ENCODE results near the gene MACROH2A1.

The MACROH2A1 gene

DNA sequence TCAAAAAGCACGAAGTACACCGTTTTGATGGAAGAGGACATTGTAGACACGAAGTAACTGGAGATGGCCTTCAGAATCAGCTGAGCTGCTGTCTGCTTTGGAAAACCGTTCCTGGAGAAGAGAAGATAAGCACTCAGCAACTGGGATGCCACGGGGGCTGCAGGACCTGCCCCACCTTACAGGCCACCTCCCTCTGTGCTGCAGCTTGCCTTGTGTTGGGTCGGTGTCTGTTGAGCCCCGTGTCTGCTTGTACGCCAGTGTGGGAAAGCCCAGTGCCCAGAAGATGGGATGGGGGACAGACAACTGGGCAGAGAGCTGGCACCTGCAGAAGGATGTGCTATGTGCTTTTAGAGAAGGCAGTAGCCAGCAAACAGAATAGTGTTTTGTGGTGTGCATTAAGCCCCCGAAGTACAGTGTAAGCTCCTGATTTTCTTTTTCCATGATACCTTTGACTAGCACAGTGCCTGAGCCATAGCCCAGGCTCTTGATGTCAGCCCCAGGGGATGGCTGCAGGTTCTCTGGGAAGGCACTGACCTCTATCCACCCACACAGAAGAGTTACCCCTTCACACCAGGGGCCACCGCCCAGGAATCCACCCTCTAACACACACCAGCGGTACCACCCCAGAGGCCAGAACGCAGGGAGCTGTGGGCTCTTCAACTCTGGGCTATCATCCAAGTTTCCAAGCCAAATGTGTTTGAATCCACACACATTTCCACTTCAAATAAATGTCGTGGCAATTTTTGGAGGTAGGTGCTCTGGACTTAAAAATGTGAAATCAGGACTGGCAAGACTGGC is 63.8 kb downstream of the MACROH2A1 start:
- DNase-seq (ENCODE audit: insufficient read length, low spot score) (no peak), FAIRE-seq (no peak)

DNA sequence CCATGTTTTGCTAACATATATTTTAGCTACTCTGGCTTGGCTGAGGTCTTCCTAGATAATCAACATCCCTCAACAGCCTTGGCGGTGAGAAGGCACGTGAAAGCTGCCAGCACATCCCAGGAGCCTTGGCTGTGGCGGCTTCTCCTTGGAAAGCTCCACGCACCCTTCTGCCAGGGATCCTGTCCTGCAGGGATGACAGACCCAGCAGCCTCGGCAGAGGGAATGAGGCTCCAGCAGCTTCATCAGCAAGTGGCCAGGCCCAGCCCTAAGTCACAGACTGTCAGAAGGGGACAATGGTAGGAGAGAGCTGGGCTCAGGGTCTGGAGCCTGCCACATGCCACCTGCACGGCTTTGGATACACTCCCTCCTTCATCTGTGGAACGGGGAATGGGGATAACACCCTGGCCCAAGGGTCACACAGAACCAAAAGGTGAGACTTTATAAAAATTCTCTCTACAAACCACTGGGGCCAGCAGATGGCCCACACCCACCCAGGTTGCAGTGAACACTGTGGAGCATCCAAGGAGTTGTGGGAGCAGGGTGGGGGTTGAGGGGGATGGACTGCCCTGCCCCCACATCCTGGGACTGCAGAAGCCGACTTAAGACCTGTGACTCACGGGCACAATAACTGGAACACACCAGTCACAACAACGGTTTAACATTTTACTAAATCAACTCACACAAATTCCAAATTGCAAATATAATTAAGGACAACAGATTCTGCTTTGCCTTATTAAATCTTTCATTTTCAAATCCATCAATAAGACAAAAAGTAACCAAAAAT is 65.1 kb downstream of the MACROH2A1 start:
- FAIRE-seq (no peak), DNase-seq (ENCODE audit: insufficient read length, low spot score) (no peak)

DNA sequence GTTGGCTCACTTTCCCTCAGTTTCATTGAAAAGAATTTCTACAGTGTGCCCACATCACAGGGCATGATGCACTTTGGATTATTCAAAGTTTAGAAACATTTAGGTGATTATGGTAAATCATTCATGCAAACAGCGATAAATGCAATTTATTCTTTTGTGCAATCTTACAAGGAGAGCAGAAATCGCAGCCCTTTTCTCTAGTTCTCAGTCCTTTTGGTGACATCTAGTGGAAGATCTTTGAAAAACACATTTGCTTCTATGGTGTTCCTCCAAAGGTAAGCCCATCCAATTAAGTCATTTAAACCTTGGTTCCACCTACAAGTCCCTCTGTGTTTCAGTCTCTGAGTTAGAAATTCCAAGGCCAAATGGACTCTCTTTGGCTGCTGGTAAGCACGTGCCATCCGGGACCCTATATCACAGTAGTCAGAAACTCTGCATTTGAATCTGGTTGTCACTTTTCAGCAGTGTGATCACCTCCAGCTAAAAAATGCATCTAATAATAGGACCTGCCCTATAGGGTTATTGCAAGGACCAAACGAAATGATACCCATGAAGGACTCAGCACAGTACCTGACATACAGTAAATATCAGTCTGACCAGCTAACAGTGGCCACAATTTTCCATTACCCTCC is 66.4 kb downstream of the MACROH2A1 start:
- DNase-seq (ENCODE audit: insufficient read length, low spot score) (peak; percentile 51), FAIRE-seq (peak; percentile 76)

DNA sequence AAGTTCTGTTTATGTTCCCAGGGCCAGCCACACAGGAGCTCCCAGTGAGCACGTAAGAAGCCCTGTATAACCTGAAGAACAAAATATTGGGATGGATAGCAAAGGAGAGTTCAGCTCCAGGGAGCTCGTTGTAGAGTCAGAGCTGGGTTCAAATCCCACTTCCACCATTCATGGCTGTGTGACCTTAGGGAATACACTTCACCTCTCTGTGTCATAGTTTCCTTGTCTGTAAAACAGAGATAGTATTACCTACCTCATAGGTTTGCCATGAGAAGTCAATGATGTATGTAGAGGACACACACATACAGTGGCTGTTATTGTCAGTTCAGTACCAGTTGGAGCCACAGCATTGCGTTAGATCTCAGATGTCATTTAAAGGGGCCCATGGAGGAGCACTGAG is 67.4 kb downstream of the MACROH2A1 start:
- FAIRE-seq = no peak
- no peak for DNase-seq (ENCODE audit: insufficient read length, low spot score)

DNA sequence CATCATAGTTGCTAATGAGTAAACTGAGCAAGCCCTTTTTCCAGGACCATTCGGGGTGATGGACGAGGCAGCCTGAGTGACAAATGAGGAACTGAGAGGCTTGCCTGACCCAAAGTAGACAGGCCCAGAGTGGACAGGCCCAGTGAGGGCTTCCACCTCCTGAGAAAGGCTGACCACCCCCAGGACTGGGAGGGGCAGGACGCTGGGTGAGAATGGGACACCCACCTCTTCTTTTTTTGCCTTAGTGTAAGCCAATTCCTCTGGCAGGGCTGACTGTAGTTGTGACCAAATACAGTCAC is 68.3 kb downstream of the MACROH2A1 start:
- no peak for FAIRE-seq
- no peak for DNase-seq (ENCODE audit: insufficient read length, low spot score)

DNA sequence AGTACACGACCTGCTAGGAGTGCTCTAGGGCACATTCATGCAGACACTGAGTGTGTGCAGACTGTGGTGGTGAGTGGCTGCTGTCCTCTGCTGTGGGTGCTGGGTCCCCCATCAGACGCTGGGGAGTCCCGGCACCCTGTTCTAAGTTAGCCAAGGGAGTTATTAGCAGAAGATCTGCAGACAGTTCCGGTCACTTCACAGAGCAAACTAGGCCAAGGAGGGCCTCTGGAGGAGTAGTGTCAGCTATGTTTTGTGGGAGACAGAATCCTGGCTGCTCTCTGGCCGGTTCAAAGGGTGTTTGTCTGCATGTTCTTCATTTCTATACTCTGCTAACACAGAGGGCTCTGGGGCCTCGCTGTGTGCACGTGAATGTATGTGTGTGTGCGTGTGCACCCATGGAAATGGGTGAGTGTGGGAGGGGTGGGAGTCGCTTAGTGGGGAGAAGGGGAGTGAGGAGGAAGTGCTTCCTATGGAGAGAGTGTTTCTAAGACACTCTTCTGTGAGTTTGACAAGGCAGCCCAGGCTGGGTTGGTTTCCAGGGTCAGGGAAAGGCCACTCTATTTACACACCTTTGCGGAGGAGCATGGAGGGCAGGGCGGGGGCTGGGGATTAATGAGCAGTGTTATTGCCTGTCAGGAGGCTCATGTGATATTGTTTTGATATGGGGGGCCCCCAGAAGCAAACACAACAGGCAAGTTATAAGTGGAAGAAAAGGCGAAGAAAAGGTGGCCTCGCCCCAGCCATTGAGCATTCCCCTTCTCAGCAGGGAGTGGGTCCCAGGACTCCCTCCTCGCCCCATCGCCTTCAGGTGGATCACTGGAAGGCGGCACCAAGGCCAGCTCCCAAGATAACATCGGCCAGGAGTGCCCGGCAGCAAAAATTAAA is 68.9 kb downstream of the MACROH2A1 start:
- DNase-seq (ENCODE audit: insufficient read length, low spot score) (no peak), FAIRE-seq (no peak)

DNA sequence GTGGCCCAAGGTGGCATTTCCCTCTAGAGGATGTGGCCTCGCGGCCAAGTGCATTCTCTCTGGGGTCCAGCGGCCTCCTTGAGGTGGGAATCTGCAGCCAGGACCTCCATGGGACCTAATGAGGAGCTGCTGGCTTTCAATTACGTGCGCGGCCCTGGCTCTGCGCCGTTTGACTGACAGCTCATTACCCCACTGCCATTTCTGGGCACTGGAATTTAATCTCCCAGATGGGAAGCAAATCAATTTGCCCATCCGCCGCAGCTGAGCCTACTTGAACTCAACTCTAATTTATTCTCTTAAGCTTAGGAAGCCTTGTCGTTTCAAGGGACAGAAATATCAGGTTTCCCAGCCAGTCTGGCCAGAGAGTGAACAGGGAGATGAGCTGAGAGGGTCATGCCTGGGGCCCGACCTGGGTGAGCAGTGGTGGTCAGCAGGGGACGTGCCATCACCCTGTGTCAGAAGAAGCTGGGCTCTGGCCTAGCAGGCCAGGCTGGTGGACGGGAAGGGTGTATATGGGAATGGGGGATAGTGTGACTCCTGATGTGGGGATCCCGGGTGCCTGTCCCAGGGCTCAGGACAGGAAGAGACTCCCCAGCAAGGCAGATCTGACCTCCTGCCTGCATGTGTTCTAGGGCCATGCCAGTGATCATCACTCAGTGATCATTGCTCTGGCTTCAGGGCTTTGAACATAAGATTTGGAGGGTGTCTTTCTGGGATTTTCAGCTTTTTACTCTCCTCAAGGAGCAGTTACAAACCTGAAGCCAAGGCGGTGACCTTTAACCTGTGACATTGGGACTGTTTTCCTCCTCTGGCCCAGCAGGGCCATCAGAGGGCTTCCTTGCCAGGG is 69.7 kb downstream of the MACROH2A1 start:
- DNase-seq (ENCODE audit: insufficient read length, low spot score) (no peak), FAIRE-seq (no peak)

DNA sequence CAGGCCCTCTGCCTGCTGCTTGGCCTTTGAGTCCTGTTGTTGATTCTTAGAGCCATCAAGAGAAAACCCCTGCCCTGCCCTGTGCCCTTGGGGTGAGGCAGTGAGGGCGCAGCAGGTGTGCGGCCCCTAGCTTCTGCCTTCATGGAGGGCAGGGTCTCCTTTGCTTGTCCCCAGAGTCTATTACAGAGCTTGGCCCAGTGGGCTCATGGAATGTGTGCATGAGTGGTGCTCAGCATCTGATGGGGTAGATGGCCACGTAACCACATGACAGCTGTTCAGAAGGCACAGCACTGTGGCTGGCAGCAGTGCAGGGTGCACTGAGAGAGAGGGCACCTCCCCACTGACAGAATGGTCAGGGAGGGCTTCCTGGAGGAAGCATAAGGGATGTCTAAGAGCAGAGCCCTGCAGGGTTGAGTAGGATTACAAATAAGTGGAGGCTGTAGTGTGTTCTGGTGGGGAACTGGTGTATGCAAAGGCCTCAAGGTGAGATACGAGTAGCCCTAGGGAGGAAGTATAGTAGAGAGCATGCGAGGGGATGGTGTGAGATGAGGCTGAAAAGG is 70.8 kb downstream of the MACROH2A1 start:
- DNase-seq (ENCODE audit: insufficient read length, low spot score) (no peak), FAIRE-seq (no peak)

DNA sequence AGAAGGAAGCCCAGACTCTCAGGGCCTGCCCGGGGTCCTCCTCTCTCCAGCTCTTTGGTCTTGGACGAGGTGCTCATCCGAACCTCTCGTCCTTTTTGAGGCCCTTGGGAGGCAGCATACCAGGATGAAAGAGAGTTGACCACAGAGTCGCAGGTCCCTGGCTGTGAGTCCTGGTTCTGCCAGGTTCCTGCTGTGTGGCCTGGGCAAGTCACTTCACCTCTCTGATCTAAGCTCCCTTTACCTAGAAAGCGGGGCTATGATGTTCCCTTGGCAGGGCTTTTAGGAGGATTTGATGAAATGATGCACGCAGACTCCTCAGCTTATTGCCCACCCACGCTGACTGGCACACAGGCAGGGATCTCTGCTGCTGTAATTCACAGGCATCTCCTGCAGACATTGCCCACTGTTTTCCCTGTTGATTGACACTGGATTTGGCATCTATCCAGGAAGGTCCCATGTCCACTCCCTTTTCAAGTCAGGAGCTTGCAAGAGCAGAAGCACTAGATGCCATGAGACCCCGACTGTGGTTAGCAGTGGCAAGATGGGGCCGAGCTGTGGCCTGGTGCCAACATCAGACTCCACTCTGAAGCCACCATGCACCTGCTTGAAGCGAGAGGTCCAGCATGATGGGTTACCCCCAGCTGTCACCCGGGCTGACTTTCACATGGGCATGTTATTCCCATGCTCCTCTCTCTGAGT is 71.5 kb downstream of the MACROH2A1 start:
- DNase-seq (ENCODE audit: insufficient read length, low spot score) (no peak), FAIRE-seq (no peak)

DNA sequence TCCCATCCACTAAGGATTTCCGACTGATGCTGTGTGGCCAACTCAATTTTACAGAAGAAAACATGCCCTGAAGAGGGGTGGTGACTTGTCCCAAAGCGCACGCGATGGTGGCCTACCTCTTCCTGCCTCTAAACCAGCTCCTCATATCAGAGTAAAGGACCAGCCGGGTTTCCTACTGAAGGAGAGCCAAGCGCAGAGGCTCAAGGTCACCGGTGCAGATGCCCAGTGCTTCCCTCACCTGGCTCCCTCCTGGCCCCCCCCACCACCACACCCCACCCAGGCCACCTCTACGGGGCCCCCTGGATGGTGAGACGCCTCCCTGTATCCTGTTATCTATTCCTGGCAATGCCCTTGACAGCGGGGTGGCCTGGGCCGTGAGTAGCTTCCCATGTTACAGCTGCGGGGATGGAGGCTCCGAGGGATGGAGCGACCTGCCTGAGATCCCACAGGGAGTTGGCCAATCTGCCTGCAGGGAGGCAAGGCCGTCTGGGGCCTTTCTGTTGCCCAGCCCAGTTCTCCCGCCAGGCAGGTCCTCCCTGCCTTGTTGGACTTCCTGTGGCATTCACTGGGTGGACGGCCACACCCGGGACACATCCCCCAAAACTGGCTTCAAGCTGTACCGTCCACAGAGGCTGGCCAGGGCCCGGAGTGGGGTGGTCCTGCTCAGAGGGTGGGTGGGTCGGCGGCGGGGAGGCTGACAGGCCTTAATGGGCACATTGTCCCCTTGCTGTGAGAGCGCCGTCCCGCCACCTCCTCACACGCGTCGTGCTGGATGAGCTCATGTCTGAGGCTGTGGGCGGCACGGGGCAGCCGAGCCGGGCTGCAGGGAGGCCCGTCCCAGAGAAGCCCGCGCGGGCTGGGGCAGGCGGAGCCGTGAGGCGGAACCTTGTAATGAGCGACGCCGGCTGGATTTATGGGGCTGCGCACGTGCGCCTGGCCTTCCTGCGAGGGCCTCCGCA is 72.5 kb downstream of the MACROH2A1 start:
- FAIRE-seq (no peak), DNase-seq (ENCODE audit: insufficient read length, low spot score) (no peak)

GRCh38 chr5:135324897-135325650 is 74.0 kb downstream of the MACROH2A1 start:
- FAIRE-seq (no peak), DNase-seq (ENCODE audit: insufficient read length, low spot score) (no peak)

GRCh38 chr5:135324160-135324559 is 74.9 kb downstream of the MACROH2A1 start:
- FAIRE-seq (no peak), DNase-seq (ENCODE audit: insufficient read length, low spot score) (no peak)

GRCh38 chr5:135323701-135324132 is 75.3 kb downstream of the MACROH2A1 start:
- no peak for DNase-seq (ENCODE audit: insufficient read length, low spot score)
- FAIRE-seq = no peak

- no peak for DNase-seq (ENCODE audit: insufficient read length, low spot score)
- no peak for FAIRE-seq
These were observed 75.8 kb downstream of the MACROH2A1 start for GRCh38 chr5:135323227-135323626.

DNA sequence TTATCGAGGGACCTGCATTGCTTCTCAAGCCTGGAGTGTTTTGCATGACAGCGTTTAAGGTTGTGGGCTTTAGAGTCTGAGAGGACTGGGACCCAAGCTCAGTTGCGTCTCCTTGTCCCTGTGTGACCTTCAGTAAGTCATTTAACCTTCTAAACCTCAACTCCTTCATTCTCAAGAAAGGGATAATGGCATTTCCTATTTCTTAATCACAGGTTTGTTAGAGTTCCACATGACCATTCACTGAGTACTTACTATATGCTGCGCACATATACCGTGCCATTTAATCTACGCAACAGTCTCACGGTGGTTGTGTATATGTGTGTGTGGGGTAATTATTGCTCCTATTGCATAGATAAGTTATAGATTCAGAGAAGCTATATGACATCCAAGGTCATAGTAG is 76.3 kb downstream of the MACROH2A1 start:
- DNase-seq (ENCODE audit: insufficient read length, low spot score) = no peak
- FAIRE-seq = no peak

- FAIRE-seq (no peak), DNase-seq (ENCODE audit: insufficient read length, low spot score) (no peak)
These were observed 76.8 kb downstream of the MACROH2A1 start for GRCh38 chr5:135322271-135322670.
